MM.1S (cell line): ENCODE measurements around the gene GABRA5.

Source experiments
- CTCF ChIP-seq: fragments of 300-600 bp; sonication (generic); IDR thresholded peaks from 2 replicates; pipeline ENCODE4 v1.5.1; 2016; ENCODE audit warnings: antibody characterized with exemption, low read length, mixed read lengths
- EZH2phosphoT487 ChIP-seq: fragments of 300-600 bp; sonication (generic); IDR thresholded peaks from 2 replicates; pipeline ENCODE4 v1.6.1; 2018; ENCODE audit warnings: antibody characterized with exemption, low read length

GRCh38 chr15:26910715-26911114 is 43.9 kb downstream of the GABRA5 start:
- no peak for TF ChIP-seq CTCF
- no peak for TF ChIP-seq EZH2phosphoT487
